GM12878 (cell line): ENCODE measurements around the gene ASGR2. TPM values are rescaled to one million over a fixed set of nuclear protein-coding genes. Genes with fewer than 3 reads are reported as not detected.
A peak's percentile ranks its signal among the peaks of the same experiment; 100 is the strongest.

Source experiments
- ATAC-seq: fragments of 200-7000 bp; cut with Tn5 transposase; 3 replicates; pipeline ENCODE4 v1.9.1; 2020; ENCODE audit warnings: mild to moderate bottlenecking, moderate library complexity
- BruUV-seq: library from RNA; stranded (reverse); fragments of 400-500 nt; replicated peaks from 2 replicates; lab custom pipeline; 2021; lab: Mats Ljungman, UMichigan
- CTCF ChIA-PET: fragments of 300-600 bp; sonication (Branson Sonifier 250); formaldehyde crosslinking; extraction: SDS; loops from one replicate; lab custom pipeline; 2021; ENCODE audit warnings: inconsistent platforms; lab: Yijun Ruan, JAX
- POLR2A ChIA-PET: fragments of 350-600 bp; formaldehyde crosslinking; extraction: SDS; loops from one replicate; lab custom pipeline; 2021; ENCODE audit warnings: inconsistent platforms; lab: Charles Lee
- RAD21 ChIA-PET: fragments of 300-600 bp; sonication (Branson Sonifier 250); formaldehyde crosslinking; loops from one replicate; lab custom pipeline; 2023; ENCODE audit warnings: antibody characterized with exemption; ENCODE audit not compliant: unreplicated experiment; lab: Charles Lee
- SMC1A ChIA-PET: fragments of 300-600 bp; sonication (Branson Sonifier 250); formaldehyde crosslinking; loops from one replicate; lab custom pipeline; 2023; ENCODE audit not compliant: unreplicated experiment, uncharacterized antibody; lab: Charles Lee
- DNase-seq: peaks from one replicate; pipeline ENCODE4 v3.0.0-alpha.2; 2011; ENCODE audit warnings: low read depth, low spot score
- FAIRE-seq: peaks from 3 replicates; lab custom pipeline; 2011; peaks lifted over from hg19 to GRCh38; lab: Jason Lieb, UNC
- H2AFZ ChIP-seq: 2 replicates; pipeline ENCODE4 v1.6.0; 2011; ENCODE audit warnings: low read depth, low read length, control low read depth; ENCODE audit not compliant: control insufficient read depth
- H3K27ac ChIP-seq: 2 replicates; pipeline ENCODE4 v1.5.1; 2011; ENCODE audit warnings: control low read depth; ENCODE audit not compliant: control insufficient read depth, insufficient read depth
- H3K27me3 ChIP-seq, 2 experiments: replicated peaks in 1 of 2; 2 replicates each; pipeline versions ENCODE4 v1.6.0 to v1.6.1; 2011; ENCODE audit warnings: low read length in 1 of 2; ENCODE audit not compliant: control insufficient read depth in 2 of 2, insufficient read depth in 2 of 2
- H3K36me3 ChIP-seq, 2 experiments: 2 replicates each; pipeline ENCODE4 v1.5.1; 2011; ENCODE audit warnings: low read length in 1 of 2; ENCODE audit not compliant: control insufficient read depth in 2 of 2, insufficient read depth in 2 of 2
- H3K4me1 ChIP-seq: 2 replicates; pipeline ENCODE4 v1.6.1; 2011; ENCODE audit warnings: mild to moderate bottlenecking, low read length, moderate library complexity, mixed read lengths; ENCODE audit not compliant: control insufficient read depth, insufficient read depth
- H3K4me2 ChIP-seq: 2 replicates; pipeline ENCODE4 v1.6.0; 2011; ENCODE audit warnings: control low read depth; ENCODE audit not compliant: control insufficient read depth, insufficient read depth
- H3K4me3 ChIP-seq: fragments of 200-600 bp; sonication (generic); 2 replicates; pipeline ENCODE4 v1.5.1; 2016
- H3K79me2 ChIP-seq: 2 replicates; pipeline ENCODE4 v1.6.0; 2011; ENCODE audit warnings: low read length; ENCODE audit not compliant: control insufficient read depth, insufficient read depth
- H3K9ac ChIP-seq: 2 replicates; pipeline ENCODE4 v1.8.0; 2011; ENCODE audit warnings: low read length, control low read depth, mixed read lengths; ENCODE audit not compliant: control insufficient read depth, insufficient read depth
- H3K9me3 ChIP-seq: replicated peaks from 3 replicates; pipeline ENCODE4 v1.5.1; 2011; ENCODE audit warnings: mild to moderate bottlenecking, low read length; ENCODE audit not compliant: control insufficient read depth, insufficient read depth
- H4K20me1 ChIP-seq: 2 replicates; pipeline ENCODE4 v1.6.0; 2011; ENCODE audit not compliant: control insufficient read depth, insufficient read depth
- CHD1 ChIP-seq: IDR thresholded peaks from 2 replicates; pipeline ENCODE4 v1.6.1; 2012; ENCODE audit warnings: low read depth, low read length, improper control_type of control experiment
- CUX1 ChIP-seq: IDR thresholded peaks from 2 replicates; pipeline ENCODE4 v1.6.1; 2012; ENCODE audit warnings: improper control_type of control experiment, low read depth, low read length; ENCODE audit not compliant: insufficient replicate concordance
- IRF4 ChIP-seq: IDR thresholded peaks from 2 replicates; pipeline ENCODE4 v1.6.1; 2011; ENCODE audit warnings: low read depth, low read length
- MLLT1 ChIP-seq: fragments of 450-650 bp; IDR thresholded peaks from 2 replicates; pipeline ENCODE4 v1.6.1; 2016; ENCODE audit warnings: mild to moderate bottlenecking
- MYB ChIP-seq: fragments of 150-350 bp; IDR thresholded peaks from 2 replicates; pipeline ENCODE4 v1.6.1; 2014; ENCODE audit warnings: mild to moderate bottlenecking, low read depth, low read length, borderline replicate concordance
- POU2F2 ChIP-seq: IDR thresholded peaks from 3 replicates; pipeline ENCODE4 v1.6.1; 2011; ENCODE audit warnings: low read depth, mild to moderate bottlenecking, low read length, borderline replicate concordance
- RAD21 ChIP-seq: IDR thresholded peaks from 2 replicates; pipeline ENCODE4 v1.6.1; 2011; ENCODE audit warnings: mild to moderate bottlenecking, low read depth, low read length, moderate library complexity; ENCODE audit not compliant: insufficient read depth
- REST ChIP-seq: IDR thresholded peaks from 2 replicates; pipeline ENCODE4 v1.6.1; 2012; ENCODE audit warnings: mild to moderate bottlenecking, low read depth, low read length
- WGBS: methylation state at CpG from one replicate; pipeline ENCODE4 v1.1.6; 2016; ENCODE audit warnings: low lambda C conversion rate; ENCODE audit not compliant: insufficient replicate concordance, insufficient coverage; ENCODE audit errors: missing lambda C conversion rate; 5-methylcytosine and 5-hydroxymethylcytosine counted together
- in situ Hi-C: fragments of 300-500 bp; cut with MboI; formaldehyde crosslinking; loops from 9 replicates; pipeline ENCODE4 v1.14.3; 2018; ENCODE audit warnings: mixed read lengths
- intact Hi-C: fragments of 100-400 bp; cut with micrococcal nuclease; formaldehyde crosslinking; loops from one replicate; pipeline ENCODE4 v1.14.2; 2022; ENCODE audit not compliant: unreplicated experiment
- polyA plus RNA-seq, 11 experiments: library from polyadenylated mRNA; depleted of rRNA in 4 of 11; unstranded in 6 of 11; stranded (reverse) in 5 of 11; fragments of >200 nt; fragmentation: Nextera tagmentation in 4 of 11; fragmentation: Illumina TruSeq in 1 of 11; extraction: Ambion mirVana in 4 of 11; extraction: Trizol in 1 of 11; gene quantifications; 1 replicate in 1 of 11; 2 replicates in 10 of 11; pipeline versions ENCODE4 v1.2.1 to v1.2.3, GENCODE V29; 2011 to 2016; ENCODE audit warnings: inconsistent platforms in 2 of 11, missing spikeins in 2 of 11, low read depth in 1 of 11
- total RNA-seq, 4 experiments: library from RNA; depleted of rRNA in 3 of 4; stranded (reverse); fragments of >200 nt in 3 of 4; fragmentation: Illumina TruSeq in 1 of 4; extraction: Trizol in 1 of 4; gene quantifications; 2 replicates each; pipeline versions ENCODE4 v1.2.1 to v1.2.3, GENCODE V29; 2013 to 2021

The ASGR2 gene
- total and polyA plus RNA-seq, 10 of the 15 experiments (the other 5 are each of a cell fraction or from before 2014, with no cell fraction given) = not detected

- TF ChIP-seq CUX1 = no peak
- TF ChIP-seq RAD21 = peak; percentile 98
Measured at GRCh38 chr17:7136266-7136877, 21.8 kb upstream of the ASGR2 start (continued).

GRCh38 chr17:7133916-7134315 lies 19.3 kb upstream of the ASGR2 start:
- no peak for FAIRE-seq
- POLR2A ChIA-PET = interaction anchor here (0.6 to 4.3 kb wide), 10 partner anchors 12 to 484 kb away, joined by 3 to 35 read pairs (median 7); partner anchors contain the start of gene SLC16A13
- Histone ChIP-seq H3K36me3 (no peaks in the 10 kb centered on the region), H3K27me3 (no peaks in the 10 kb centered on the region), H3K4me3 (peak overlapping the region; percentile 49; the same call in 1 of the 2 replicates), H3K27ac (peak overlapping the region; percentile 82), H3K4me1 (peaks cover 27% of the 10 kb centered on the region), H3K9ac (no peak overlapping the region; the same call in 1 of the 2 replicates), H3K9me3 (no peaks in the 10 kb centered on the region), H3K4me2 (peak overlapping the region; percentile 78), H3K79me2 (no peaks in the 10 kb centered on the region), H2AFZ (peak overlapping the region; percentile 61; the same call in 1 of the 2 replicates), H4K20me1 (no peaks in the 10 kb centered on the region)
- CTCF ChIA-PET = interaction anchor here (0.7 to 12.7 kb wide), 11 partner anchors 12 to 280 kb away, joined by 3 to 590 read pairs (median 6); partner anchors contain the start of genes RNASEK, SLC16A11 and SLC16A13
- ATAC-seq = no peak
- DNase-seq = no peak
- no TSS peak for BruUV-seq
- RAD21 ChIA-PET = interaction anchor here (0.6 to 9.9 kb wide), 11 partner anchors 11 to 1895 kb away, joined by 3 to 269 read pairs (median 4); partner anchors contain the start of genes GABARAP, SLC16A11 and SLC16A13
- SMC1A ChIA-PET = interaction anchor here (1.0 to 11.2 kb wide), 6 partner anchors 11 to 130 kb away, joined by 3 to 356 read pairs (median 9); partner anchors contain the start of gene SLC16A11
- in situ Hi-C loops (no loop called here), intact Hi-C loops (loop anchor here (2.0 kb wide), 1 partner anchor 39 kb away; no protein-coding TSS in a partner anchor)
- WGBS = 87% methylated on average over 20 of the region's 20 CpGs
- TF ChIP-seq CHD1 (no peak), POU2F2 (no peak), IRF4 (no peak), MLLT1 (peak; percentile 68), MYB (no peak), REST (no peak)
